ENCODE measurements around the gene SBF2.

SBF2 gene

GRCh38 chr11:10309163-10310093, 15.4 kb upstream of the SBF2 start:
- H3K4ac ChIP-seq (ENCODE audit: low read length): no peak overlapping the region
- H3K36me3 ChIP-seq (replicated peaks in 1 of 2; ENCODE audit: control insufficient read depth in 2 of 2, insufficient read depth in 2 of 2, low read length in 2 of 2): peaks cover 0 to 16% of the 10 kb centered on the region in 2 donors
- H3K18ac ChIP-seq (ENCODE audit: low read length): peak overlapping the region; percentile 33
- no peak overlapping the region for H3K23ac ChIP-seq (ENCODE audit: low read depth, low read length, poor library complexity)
- H2BK15ac ChIP-seq (ENCODE audit: low read length): no peak overlapping the region
- no peak overlapping the region for H2BK120ac ChIP-seq (ENCODE audit: low read depth, low read length)
- H3K4me1 ChIP-seq (ENCODE audit: control insufficient read depth in 2 of 2, insufficient read depth in 1 of 2, low read depth in 1 of 2, low read length in 2 of 2): peaks cover 4 to 8% of the 10 kb centered on the region in 2 donors
- H3K27me3 ChIP-seq (ENCODE audit: control insufficient read depth in 3 of 3, insufficient read depth in 3 of 3, low read depth in 1 of 3, low read length in 3 of 3): peaks cover 0 to 30% (median 7%) of the 10 kb centered on the region in 3 experiments
- no peak overlapping the region for H3K4me2 ChIP-seq (ENCODE audit: insufficient read depth, low read length, poor library complexity, severe bottlenecking)
- H3K9me3 ChIP-seq (replicated peaks in 1 of 2; ENCODE audit: control insufficient read depth in 2 of 2, insufficient read depth in 1 of 2, low read depth in 1 of 2, low read length in 2 of 2): peaks cover 0 to 4% of the 10 kb centered on the region in 2 donors
- WGBS, 2 donors (ENCODE audit: extremely low coverage in 2 of 2, insufficient read length in 2 of 2, insufficient replicate concordance in 1 of 2): no CpG with 5 or more reads among the region's 12 CpGs
- no peak overlapping the region for H2AFZ ChIP-seq (ENCODE audit: low read length)
- H3K27ac ChIP-seq (replicated peaks; ENCODE audit: low read length): no peak overlapping the region
- no peak overlapping the region for H4K91ac ChIP-seq (ENCODE audit: low read depth, low read length, poor library complexity)
- no peak for DNase-seq (ENCODE audit: low spot score)
- H2BK12ac ChIP-seq (ENCODE audit: low read length): no peak overlapping the region
- no peak overlapping the region for H3K14ac ChIP-seq (ENCODE audit: low read length)
- H4K8ac ChIP-seq (ENCODE audit: low read depth, low read length): no peak overlapping the region
- no peak overlapping the region for H2BK5ac ChIP-seq (ENCODE audit: low read length)
- no peak overlapping the region for H3K9ac ChIP-seq (ENCODE audit: low read depth, low read length, poor library complexity)
- no peaks in the 10 kb centered on the region for H3K79me1 ChIP-seq (ENCODE audit: low read depth, low read length)
- no peak overlapping the region for H3K4me3 ChIP-seq (ENCODE audit: low read length in 2 of 2)
- no peak overlapping the region for H2AK5ac ChIP-seq (ENCODE audit: low read depth, low read length)

- Histone ChIP-seq H3K4me1 (ENCODE audit: control insufficient read depth in 2 of 2, insufficient read depth in 1 of 2, low read depth in 1 of 2, low read length in 2 of 2) (peaks cover 11 to 12% of the 10 kb centered on the region in 2 donors), H3K18ac (ENCODE audit: low read length) (peak overlapping the region; percentile 68), H3K14ac (ENCODE audit: low read length) (no peak overlapping the region), H4K91ac (ENCODE audit: low read depth, low read length, poor library complexity) (no peak overlapping the region), H3K4me3 (ENCODE audit: low read length in 2 of 2) (peak overlapping the region; percentile 63 to 83), H3K27me3 (ENCODE audit: control insufficient read depth in 3 of 3, insufficient read depth in 3 of 3, low read depth in 1 of 3, low read length in 3 of 3) (peaks cover 0 to 39% (median 15%) of the 10 kb centered on the region in 3 experiments), H3K36me3 (replicated peaks in 1 of 2; ENCODE audit: control insufficient read depth in 2 of 2, insufficient read depth in 2 of 2, low read length in 2 of 2) (peaks cover 0 to 16% of the 10 kb centered on the region in 2 donors), H2BK12ac (ENCODE audit: low read length) (no peak overlapping the region), H3K27ac (replicated peaks; ENCODE audit: low read length) (no peak overlapping the region), H2AFZ (ENCODE audit: low read length) (peak overlapping the region; percentile 91), H3K79me1 (ENCODE audit: low read depth, low read length) (no peaks in the 10 kb centered on the region), H2BK15ac (ENCODE audit: low read length) (no peak overlapping the region), H3K9me3 (replicated peaks in 1 of 2; ENCODE audit: control insufficient read depth in 2 of 2, insufficient read depth in 1 of 2, low read depth in 1 of 2, low read length in 2 of 2) (peaks cover 0 to 4% of the 10 kb centered on the region in 2 donors), H3K9ac (ENCODE audit: low read depth, low read length, poor library complexity) (no peak overlapping the region), H4K8ac (ENCODE audit: low read depth, low read length) (no peak overlapping the region), H2BK5ac (ENCODE audit: low read length) (no peak overlapping the region), H3K4ac (ENCODE audit: low read length) (no peak overlapping the region), H3K4me2 (ENCODE audit: insufficient read depth, low read length, poor library complexity, severe bottlenecking) (peak overlapping the region; percentile 92), H2AK5ac (ENCODE audit: low read depth, low read length) (no peak overlapping the region), H2BK120ac (ENCODE audit: low read depth, low read length) (no peak overlapping the region), H3K23ac (ENCODE audit: low read depth, low read length, poor library complexity) (peak overlapping the region; percentile 62)
- no CpG with 5 or more reads among the region's 16 CpGs for WGBS, 2 donors (ENCODE audit: extremely low coverage in 2 of 2, insufficient read length in 2 of 2, insufficient replicate concordance in 1 of 2)
- DNase-seq (ENCODE audit: low spot score): no peak
Observed at GRCh38 chr11:10308201-10308954, 14.4 kb upstream of the SBF2 start.

GRCh38 chr11:10307400-10308200, 13.6 kb upstream of the SBF2 start:
- Histone ChIP-seq H2BK5ac (ENCODE audit: low read length) (no peak overlapping the region), H3K4ac (ENCODE audit: low read length) (no peak overlapping the region), H2AFZ (ENCODE audit: low read length) (peak overlapping the region; percentile 91), H3K4me1 (ENCODE audit: control insufficient read depth in 2 of 2, insufficient read depth in 1 of 2, low read depth in 1 of 2, low read length in 2 of 2) (peaks cover 12% of the 10 kb centered on the region in 2 donors), H3K9ac (ENCODE audit: low read depth, low read length, poor library complexity) (no peak overlapping the region), H4K91ac (ENCODE audit: low read depth, low read length, poor library complexity) (no peak overlapping the region), H2AK5ac (ENCODE audit: low read depth, low read length) (no peak overlapping the region), H3K27me3 (ENCODE audit: control insufficient read depth in 3 of 3, insufficient read depth in 3 of 3, low read depth in 1 of 3, low read length in 3 of 3) (peaks cover 0 to 47% (median 20%) of the 10 kb centered on the region in 3 experiments), H2BK120ac (ENCODE audit: low read depth, low read length) (no peak overlapping the region), H3K23ac (ENCODE audit: low read depth, low read length, poor library complexity) (peak overlapping the region; percentile 62), H2BK15ac (ENCODE audit: low read length) (no peak overlapping the region), H2BK12ac (ENCODE audit: low read length) (peak overlapping the region; percentile 43), H4K8ac (ENCODE audit: low read depth, low read length) (no peak overlapping the region), H3K27ac (replicated peaks; ENCODE audit: low read length) (no peak overlapping the region), H3K14ac (ENCODE audit: low read length) (no peak overlapping the region), H3K4me3 (ENCODE audit: low read length in 2 of 2) (peak overlapping the region; percentile 70 to 83), H3K4me2 (ENCODE audit: insufficient read depth, low read length, poor library complexity, severe bottlenecking) (peak overlapping the region; percentile 92), H3K79me1 (ENCODE audit: low read depth, low read length) (no peaks in the 10 kb centered on the region), H3K36me3 (replicated peaks in 1 of 2; ENCODE audit: control insufficient read depth in 2 of 2, insufficient read depth in 2 of 2, low read length in 2 of 2) (peaks cover 0 to 16% of the 10 kb centered on the region in 2 donors), H3K18ac (ENCODE audit: low read length) (peak overlapping the region; percentile 86), H3K9me3 (replicated peaks in 1 of 2; ENCODE audit: control insufficient read depth in 2 of 2, insufficient read depth in 1 of 2, low read depth in 1 of 2, low read length in 2 of 2) (peaks cover 0 to 4% of the 10 kb centered on the region in 2 donors)
- no CpG with 5 or more reads among the region's 62 CpGs for WGBS, 2 donors (ENCODE audit: extremely low coverage in 2 of 2, insufficient read length in 2 of 2, insufficient replicate concordance in 1 of 2)
- DNase-seq (ENCODE audit: low spot score): peak; percentile 79
